ENCODE results near the gene MEIOB.

GRCh38 chr16:1890024-1890707 is 18.2 kb upstream of the MEIOB start:
- TF ChIP-seq RAD21 (conservative IDR thresholded peaks at IDR 0.05 in 1 of 2, IDR thresholded peaks at IDR 0.05 in 1 of 2) (no peak), CTCF (IDR thresholded peaks at IDR 0.05) (no peak), MYC (IDR thresholded peaks at IDR 0.05; ENCODE audit: borderline replicate concordance, low read length) (no peak), CEBPB (IDR thresholded peaks at IDR 0.05) (no peak), KDM1A (IDR thresholded peaks at IDR 0.05; ENCODE audit: low read depth) (no peak), EHMT2 (IDR thresholded peaks at IDR 0.05; ENCODE audit: low read depth) (no peak), USF2 (IDR thresholded peaks at IDR 0.05) (no peak), JUN (IDR thresholded peaks at IDR 0.05) (no peak)
